Measurements from ENCODE around the gene MNX1. TPM values are rescaled to one million over a fixed set of nuclear protein-coding genes. Genes with fewer than 3 reads are reported as not detected.
A peak's percentile ranks its signal among the peaks of the same experiment; 100 is the strongest.

Gene MNX1
- total RNA-seq: not detected

- CTCF ChIA-PET: no interaction called here
- H3K27me3 Mint-ChIP-seq: peaks cover 73% of the 10 kb centered on the region
- peak; percentile 64 for DNase-seq
- H3K4me3 Mint-ChIP-seq: peak within 1 kb of the TSS; percentile 51
- no peak within 1 kb of the TSS for H3K27ac Mint-ChIP-seq
- intact Hi-C loops (cut with micrococcal nuclease): loop anchor here (5.0 kb wide), 3 partner anchors 127 to 1203 kb away; partner anchors contain the start of gene UBE3C
- no peaks in the 10 kb centered on the region for H3K36me3 Mint-ChIP-seq
- POLR2A ChIA-PET: no interaction called here
- H3K9me3 Mint-ChIP-seq: no peaks in the 10 kb centered on the region
- peaks cover 14% of the 10 kb centered on the region for H3K4me1 Mint-ChIP-seq (ENCODE audit: low read depth)
Observed at GRCh38 chr7:157010588-157011332, at the start of gene MNX1. TSS of gene MNX1 (minus strand) at chr7:157010663. CDS start at chr7:157010350, 313 bp downstream.

GRCh38 chr7:157059534-157059933 is 49.1 kb upstream of the MNX1 start:
- Mint-ChIP-seq H3K4me1 (ENCODE audit: low read depth) (no peaks in the 10 kb centered on the region), H3K27ac (no peak overlapping the region), H3K9me3 (peaks cover 21% of the 10 kb centered on the region), H3K36me3 (peaks cover 4% of the 10 kb centered on the region), H3K4me3 (no peak overlapping the region), H3K27me3 (peaks cover 10% of the 10 kb centered on the region)
- ChIA-PET CTCF (no interaction called here), POLR2A (no interaction called here)
- intact Hi-C loops (cut with micrococcal nuclease): no loop called here
- no peak for DNase-seq

- ChIA-PET CTCF (no interaction called here), POLR2A (interaction anchor here (1.2 kb wide), 1 partner anchor 57 kb away, joined by 3 read pairs; no protein-coding TSS in a partner anchor)
- Mint-ChIP-seq H3K36me3 (peaks cover 4% of the 10 kb centered on the region), H3K27ac (no peak overlapping the region), H3K9me3 (peaks cover 16% of the 10 kb centered on the region), H3K4me3 (no peak overlapping the region), H3K4me1 (ENCODE audit: low read depth) (no peaks in the 10 kb centered on the region), H3K27me3 (peaks cover 13% of the 10 kb centered on the region)
- DNase-seq: no peak
- intact Hi-C loops (cut with micrococcal nuclease): no loop called here
Observed at GRCh38 chr7:157058701-157059100, 48.2 kb upstream of the MNX1 start.

DNA sequence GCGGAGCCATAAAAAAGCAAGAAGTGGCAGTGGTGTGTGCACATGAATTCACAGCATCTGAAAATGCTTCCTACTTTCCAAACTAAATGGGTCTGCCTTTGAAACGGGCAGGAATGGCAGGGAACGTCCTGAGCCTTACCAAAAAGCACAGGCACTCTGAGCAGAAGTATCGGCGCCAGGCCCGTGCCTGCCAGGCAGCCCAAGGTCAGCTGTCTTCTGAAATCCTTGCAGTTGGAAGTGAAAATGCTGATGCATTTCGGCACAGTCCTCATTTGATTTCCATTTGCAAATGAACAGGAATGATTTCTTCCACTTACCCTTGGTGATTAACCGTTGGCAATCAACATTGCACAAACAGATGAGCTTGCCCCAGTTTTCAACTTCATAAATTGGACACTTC is 47.6 kb upstream of the MNX1 start:
- Mint-ChIP-seq H3K4me1 (ENCODE audit: low read depth) (no peaks in the 10 kb centered on the region), H3K4me3 (no peak overlapping the region), H3K9me3 (peaks cover 13% of the 10 kb centered on the region), H3K36me3 (peaks cover 2% of the 10 kb centered on the region), H3K27ac (no peak overlapping the region), H3K27me3 (peaks cover 13% of the 10 kb centered on the region)
- CTCF ChIA-PET: no interaction called here
- intact Hi-C loops (cut with micrococcal nuclease): no loop called here
- no peak for DNase-seq
- POLR2A ChIA-PET: interaction anchor here (1.2 kb wide), 1 partner anchor 57 kb away, joined by 3 read pairs; no protein-coding TSS in a partner anchor

DNA sequence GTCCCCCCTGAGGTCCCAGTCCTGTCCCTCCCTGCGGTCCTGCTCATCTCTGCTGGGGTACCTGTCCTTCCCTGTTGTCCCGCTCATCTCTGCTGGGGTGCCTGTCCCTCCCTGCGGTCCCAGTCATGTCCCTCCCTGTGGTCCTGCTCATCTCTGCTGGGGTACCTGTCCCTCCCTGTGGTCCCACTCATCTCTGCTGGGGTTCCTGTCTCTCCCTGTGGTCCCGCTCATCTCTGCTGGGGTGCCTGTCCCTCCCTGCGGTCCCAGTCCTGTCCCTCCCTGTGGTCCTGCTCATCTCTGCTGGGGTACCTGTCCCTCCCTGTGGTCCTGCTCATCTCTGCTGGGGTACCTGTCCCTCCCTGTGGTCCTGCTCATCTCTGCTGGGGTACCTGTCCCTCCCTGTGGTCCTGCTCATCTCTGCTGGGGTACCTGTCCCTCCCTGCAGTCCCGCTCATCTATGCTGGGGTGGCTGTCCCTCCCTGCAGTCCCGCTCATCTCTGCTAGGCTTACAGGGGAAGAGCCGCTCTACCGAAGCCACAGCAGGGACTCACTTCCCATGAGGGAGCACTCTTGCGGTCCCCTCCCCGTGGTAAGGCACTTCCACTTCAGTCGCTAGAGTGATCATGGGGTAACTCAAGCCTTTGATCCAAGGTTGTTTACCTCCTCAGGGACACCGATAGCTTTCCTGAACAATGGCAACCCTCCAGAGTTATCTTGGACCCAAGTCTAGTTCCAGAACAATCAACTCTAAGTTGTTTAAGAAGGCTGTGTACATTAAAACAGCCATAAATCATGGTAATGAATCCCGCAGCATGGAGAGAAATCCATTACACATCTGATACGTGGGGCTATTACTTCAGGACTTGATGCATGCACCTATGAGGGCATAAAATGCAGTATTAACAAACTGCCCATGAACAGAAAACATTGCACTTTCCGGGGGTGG is 46.8 kb upstream of the MNX1 start:
- intact Hi-C loops (cut with micrococcal nuclease): no loop called here
- no peak for DNase-seq
- peaks cover 16% of the 10 kb centered on the region for H3K27me3 Mint-ChIP-seq

GRCh38 chr7:157056246-157056645 is 45.8 kb upstream of the MNX1 start:
- Mint-ChIP-seq H3K27ac (no peak overlapping the region), H3K9me3 (peaks cover 3% of the 10 kb centered on the region), H3K4me1 (ENCODE audit: low read depth) (no peaks in the 10 kb centered on the region), H3K36me3 (no peaks in the 10 kb centered on the region), H3K27me3 (peaks cover 16% of the 10 kb centered on the region), H3K4me3 (no peak overlapping the region)
- intact Hi-C loops (cut with micrococcal nuclease): no loop called here
- POLR2A ChIA-PET: no interaction called here
- CTCF ChIA-PET: no interaction called here
- no peak for DNase-seq

More for the DNA sequence above, 46.8 kb upstream of the MNX1 start:
- H3K4me1 Mint-ChIP-seq (ENCODE audit: low read depth): no peaks in the 10 kb centered on the region
- CTCF ChIA-PET: no interaction called here
- peaks cover 8% of the 10 kb centered on the region for H3K9me3 Mint-ChIP-seq
- POLR2A ChIA-PET: interaction anchor here (1.2 kb wide), 1 partner anchor 56 kb away, joined by 3 read pairs; no protein-coding TSS in a partner anchor
- no peak overlapping the region for H3K27ac Mint-ChIP-seq
- no peak overlapping the region for H3K4me3 Mint-ChIP-seq
- H3K36me3 Mint-ChIP-seq: peaks cover 2% of the 10 kb centered on the region

DNA sequence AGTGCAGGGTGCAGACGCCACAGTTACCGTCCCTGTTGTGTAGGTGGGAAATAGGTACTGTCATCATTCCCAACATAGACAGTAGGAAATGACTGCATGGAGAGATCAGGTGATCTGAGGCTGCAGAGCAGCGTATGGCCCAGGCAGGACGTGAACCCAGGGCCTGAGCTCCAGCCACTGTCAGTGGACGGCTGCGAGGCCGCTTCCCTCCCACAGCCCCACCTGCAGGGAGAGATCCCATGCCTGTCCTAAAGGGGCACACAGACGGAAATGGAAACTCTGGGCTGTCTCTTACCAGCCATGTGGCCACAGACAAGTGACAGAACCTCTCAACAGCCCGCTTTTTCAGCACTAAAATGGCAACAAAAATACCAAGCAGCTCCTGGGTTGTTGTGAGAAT is 44.5 kb upstream of the MNX1 start:
- Mint-ChIP-seq H3K27me3 (peaks cover 21% of the 10 kb centered on the region), H3K9me3 (peaks cover 3% of the 10 kb centered on the region), H3K27ac (no peak overlapping the region), H3K4me1 (ENCODE audit: low read depth) (no peaks in the 10 kb centered on the region), H3K36me3 (no peaks in the 10 kb centered on the region), H3K4me3 (no peak overlapping the region)
- CTCF ChIA-PET: no interaction called here
- DNase-seq: no peak
- intact Hi-C loops (cut with micrococcal nuclease): no loop called here
- POLR2A ChIA-PET: no interaction called here

GRCh38 chr7:157053118-157053517 is 42.7 kb upstream of the MNX1 start:
- CTCF ChIA-PET: no interaction called here
- Mint-ChIP-seq H3K27ac (no peak overlapping the region), H3K4me1 (ENCODE audit: low read depth) (no peaks in the 10 kb centered on the region), H3K9me3 (peaks cover 3% of the 10 kb centered on the region), H3K27me3 (peaks cover 17% of the 10 kb centered on the region), H3K4me3 (no peak overlapping the region), H3K36me3 (no peaks in the 10 kb centered on the region)
- intact Hi-C loops (cut with micrococcal nuclease): no loop called here
- no peak for DNase-seq
- POLR2A ChIA-PET: no interaction called here

DNA sequence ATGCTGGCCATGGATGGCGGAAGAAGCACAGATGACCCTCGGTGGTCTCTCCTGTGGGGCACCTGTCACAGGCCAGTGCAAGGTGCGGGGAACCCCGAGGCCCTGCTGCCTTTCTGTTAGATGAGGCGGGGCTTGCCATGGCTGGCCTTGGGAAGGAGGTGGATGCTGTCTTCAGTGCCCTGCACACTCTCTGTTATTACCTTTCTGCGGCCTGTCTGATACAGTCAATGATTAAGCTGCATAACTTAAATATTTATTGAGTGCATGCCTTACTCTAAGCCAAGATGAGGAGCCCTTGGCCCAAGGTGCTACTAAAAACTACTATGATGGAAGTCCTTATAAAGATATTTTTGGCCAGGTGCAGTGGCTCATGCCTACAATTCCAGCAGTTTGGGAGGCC is 36.7 kb upstream of the MNX1 start:
- Mint-ChIP-seq H3K36me3 (no peaks in the 10 kb centered on the region), H3K4me1 (ENCODE audit: low read depth) (no peaks in the 10 kb centered on the region), H3K4me3 (no peak overlapping the region), H3K9me3 (no peaks in the 10 kb centered on the region), H3K27me3 (peaks cover 5% of the 10 kb centered on the region), H3K27ac (no peak overlapping the region)
- intact Hi-C loops (cut with micrococcal nuclease): no loop called here
- DNase-seq: no peak
- ChIA-PET POLR2A (no interaction called here), CTCF (no interaction called here)

GRCh38 chr7:157046681-157047080 is 36.2 kb upstream of the MNX1 start:
- DNase-seq: no peak
- H3K36me3 Mint-ChIP-seq: no peaks in the 10 kb centered on the region
- H3K4me3 Mint-ChIP-seq: no peak overlapping the region
- CTCF ChIA-PET: interaction anchor here (0.7 kb wide), 1 partner anchor 60 kb away, joined by 3 read pairs; no protein-coding TSS in a partner anchor
- intact Hi-C loops (cut with micrococcal nuclease): no loop called here
- H3K27ac Mint-ChIP-seq: no peak overlapping the region
- POLR2A ChIA-PET: no interaction called here
- peaks cover 5% of the 10 kb centered on the region for H3K27me3 Mint-ChIP-seq
- H3K4me1 Mint-ChIP-seq (ENCODE audit: low read depth): no peaks in the 10 kb centered on the region
- H3K9me3 Mint-ChIP-seq: no peaks in the 10 kb centered on the region

GRCh38 chr7:157044943-157045660 is 34.6 kb upstream of the MNX1 start:
- Mint-ChIP-seq H3K27me3 (no peaks in the 10 kb centered on the region), H3K36me3 (no peaks in the 10 kb centered on the region), H3K9me3 (no peaks in the 10 kb centered on the region), H3K4me1 (ENCODE audit: low read depth) (no peaks in the 10 kb centered on the region), H3K27ac (no peak overlapping the region), H3K4me3 (no peak overlapping the region)
- ChIA-PET CTCF (no interaction called here), POLR2A (no interaction called here)
- intact Hi-C loops (cut with micrococcal nuclease): no loop called here
- DNase-seq: no peak

DNA sequence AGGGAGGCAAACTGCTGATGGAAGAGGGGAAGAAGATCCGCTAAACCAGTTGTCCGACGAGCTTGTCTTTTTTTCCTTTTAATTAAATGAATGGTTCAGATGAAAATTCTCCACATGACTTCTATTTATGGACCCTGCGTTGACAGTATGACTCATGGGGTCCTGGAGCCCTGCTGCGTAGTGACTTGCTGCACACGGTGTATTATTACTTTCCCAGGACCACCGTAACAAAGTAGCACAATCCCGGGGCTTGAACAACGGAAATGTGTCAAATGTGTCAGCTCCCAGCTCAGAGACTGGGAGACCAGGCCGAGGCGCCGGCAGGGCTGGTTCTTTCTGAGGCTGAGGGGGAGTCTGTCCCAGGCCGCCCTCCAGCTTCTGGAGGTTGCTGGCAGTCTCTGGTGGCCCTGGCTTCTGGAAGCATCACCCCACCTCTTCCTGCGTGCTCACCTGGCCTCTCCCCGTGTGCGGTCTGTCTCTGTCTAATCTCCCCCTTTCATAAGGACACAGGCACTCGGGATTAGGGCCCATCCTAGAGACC is 33.8 kb upstream of the MNX1 start:
- intact Hi-C loops (cut with micrococcal nuclease): no loop called here
- Mint-ChIP-seq H3K9me3 (no peaks in the 10 kb centered on the region), H3K36me3 (no peaks in the 10 kb centered on the region), H3K27ac (no peak overlapping the region), H3K4me1 (ENCODE audit: low read depth) (no peaks in the 10 kb centered on the region), H3K27me3 (peaks cover 1% of the 10 kb centered on the region), H3K4me3 (no peak overlapping the region)
- POLR2A ChIA-PET: no interaction called here
- DNase-seq: no peak
- CTCF ChIA-PET: no interaction called here
